ENCODE results near the gene VWA7.

The VWA7 gene

GRCh38 chr6:31728767-31729514, 48.2 kb downstream of the VWA7 start, which contains the start of gene DDAH2:
TSS of gene DDAH2 (minus strand) at chr6:31729299. CDS start at chr6:31729161, 138 bp downstream.
- DNase-seq, result no peak

DNA sequence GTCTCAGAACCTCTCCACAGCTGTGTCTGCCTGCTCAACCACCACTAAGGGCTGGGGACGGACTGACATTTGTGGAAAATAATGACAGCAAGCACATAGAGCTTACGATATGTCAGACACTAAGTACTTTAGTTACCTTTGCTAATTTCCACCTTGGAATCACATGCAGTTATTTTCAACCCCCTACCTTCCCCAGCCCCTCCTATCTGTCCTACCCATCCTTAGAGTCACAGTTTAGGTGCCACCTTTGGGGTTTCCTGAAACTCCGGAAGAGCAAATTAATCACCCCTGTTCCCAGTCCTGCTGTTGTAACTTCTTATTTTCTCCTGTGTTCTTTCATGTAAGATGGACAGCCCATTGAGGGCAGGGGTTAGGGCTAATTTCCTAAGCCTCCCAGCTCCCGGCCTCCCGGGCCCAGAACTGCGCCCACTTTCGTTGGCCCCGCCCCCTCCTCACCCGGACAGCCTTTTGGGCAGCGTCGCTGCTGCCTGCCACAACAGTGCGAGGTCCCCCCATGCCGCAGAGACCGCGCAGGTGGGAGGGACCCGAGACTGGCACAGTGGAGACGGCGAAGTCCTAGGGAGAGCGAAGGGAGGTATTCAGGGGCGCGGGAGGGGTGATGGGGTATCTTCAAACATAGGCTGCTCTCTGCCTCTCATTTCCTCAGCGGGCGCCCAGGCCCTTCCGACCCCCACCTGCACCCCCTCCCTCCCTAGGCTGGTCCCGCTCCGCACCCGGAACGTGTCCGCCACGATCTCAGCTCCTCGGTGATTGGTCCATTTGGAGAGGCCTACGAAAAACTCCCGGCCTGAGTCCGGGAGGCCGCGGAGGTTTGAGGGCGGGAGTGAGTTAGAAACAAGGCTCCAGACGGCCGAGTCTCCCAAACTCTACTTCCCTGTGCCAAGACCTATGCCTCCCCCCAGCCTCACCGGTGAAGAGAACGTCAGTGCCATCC, 49.1 kb downstream of the VWA7 start:
- DNase-seq, result no peak

DNA sequence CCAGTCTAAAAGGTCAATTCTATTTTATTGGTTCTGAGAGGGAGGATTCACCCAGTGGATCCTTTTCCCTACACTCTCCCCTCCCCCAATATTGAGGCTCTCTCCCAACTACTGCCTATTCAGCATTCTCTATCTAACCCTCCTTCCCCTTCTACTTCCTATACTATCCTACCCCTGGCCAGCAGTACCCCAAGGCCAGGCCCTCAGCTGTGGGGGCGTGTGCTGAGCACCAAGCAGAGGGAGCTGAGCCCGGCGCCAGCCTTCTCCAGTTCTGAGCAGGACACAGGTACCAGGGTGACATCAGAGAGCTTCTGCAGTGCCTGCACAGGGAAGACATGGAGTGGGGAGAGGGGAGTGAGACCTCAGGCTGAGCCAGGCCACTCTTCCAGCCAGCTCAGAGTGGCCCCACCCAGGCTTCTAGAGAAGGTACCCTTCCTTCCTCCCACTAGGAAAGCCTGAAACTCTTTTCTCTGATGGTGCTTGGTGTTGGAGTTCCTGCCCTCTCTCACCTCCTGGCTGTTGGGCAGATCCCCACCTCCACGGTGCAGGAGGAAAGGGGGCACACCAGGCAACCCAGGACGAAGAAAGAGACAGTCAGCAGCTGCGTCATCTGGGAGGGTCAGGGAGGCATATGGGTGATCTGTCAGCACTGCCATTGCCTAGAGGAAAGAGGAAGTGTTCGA, 50.0 kb downstream of the VWA7 start:
- no peak for DNase-seq

DNA sequence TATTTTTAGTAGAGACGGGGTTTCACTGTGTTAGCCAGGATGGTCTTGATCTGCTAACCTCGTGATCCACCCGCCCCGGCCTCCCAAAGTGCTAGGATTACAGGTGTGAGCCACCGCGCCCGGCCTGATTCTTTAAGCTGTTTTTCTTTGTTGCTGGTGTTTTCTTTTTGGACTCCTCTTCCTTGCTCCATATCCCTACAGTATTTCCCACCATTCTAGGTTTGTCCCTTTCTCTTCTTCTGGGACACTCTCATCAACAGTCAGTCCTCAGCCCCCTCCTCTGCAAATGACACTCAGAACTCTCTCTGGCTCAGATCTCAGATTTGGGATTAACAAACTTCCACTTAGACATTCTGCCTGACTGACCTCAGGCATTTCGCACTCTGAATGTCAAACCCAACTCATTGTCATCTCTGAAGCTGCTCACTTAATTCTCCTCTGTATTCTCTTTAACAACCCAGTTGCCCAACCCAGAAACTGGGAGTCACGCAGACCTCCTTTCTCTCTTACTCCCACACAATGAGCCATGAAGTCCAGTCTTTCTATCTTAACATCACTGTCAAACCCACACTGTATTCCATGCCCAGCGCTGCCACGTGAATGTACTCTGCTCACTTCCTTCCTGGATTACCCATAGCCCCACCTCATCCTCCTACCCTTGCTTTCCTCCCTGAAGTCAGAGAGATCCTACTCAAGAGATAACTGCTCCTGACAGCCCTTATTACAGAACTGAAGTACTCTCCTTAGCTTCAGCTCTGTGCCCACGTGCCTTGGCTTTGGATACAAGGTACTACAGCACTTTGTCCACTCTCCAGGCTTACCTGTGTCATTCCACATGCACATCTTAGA, 51.4 kb downstream of the VWA7 start:
- DNase-seq, result no peak

DNA sequence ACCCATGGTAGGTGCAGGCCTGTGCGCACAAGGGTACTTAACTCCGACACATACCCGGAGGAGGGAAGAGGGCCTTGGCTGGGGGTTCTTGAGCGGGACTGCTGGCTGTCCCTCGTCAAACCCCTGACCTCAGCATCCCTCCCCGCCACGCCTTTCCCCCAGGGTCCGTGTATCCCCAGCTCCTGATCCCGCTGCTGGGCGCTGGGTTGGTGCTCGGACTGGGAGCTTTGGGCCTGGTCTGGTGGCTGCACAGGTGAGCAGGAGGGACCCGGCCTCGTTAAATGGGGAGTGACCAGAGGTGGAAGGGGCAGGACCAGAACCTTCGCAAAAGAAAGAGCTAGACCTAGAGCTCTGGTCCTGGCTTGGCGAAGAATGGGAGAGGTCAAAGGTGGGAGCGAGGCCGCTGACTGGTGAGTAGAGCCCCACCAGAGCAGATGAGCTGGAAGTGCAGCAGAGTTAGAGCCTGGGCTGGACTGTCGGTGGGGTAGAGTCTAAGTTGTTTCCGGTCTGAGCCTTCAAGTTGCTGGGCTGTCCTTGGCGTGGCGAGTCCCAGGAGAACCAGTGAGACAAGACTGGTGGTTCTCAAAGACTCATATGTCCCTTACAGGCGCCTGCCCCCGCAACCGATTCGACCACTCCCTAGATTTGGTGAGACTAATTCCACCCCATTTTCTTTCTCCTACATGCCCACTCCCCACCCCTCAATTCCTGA, 53.0 kb downstream of the VWA7 start:
- DNase-seq, result no peak

- no peak for DNase-seq
Observed at GRCh38 chr6:31723245-31723979, 53.7 kb downstream of the VWA7 start, which contains the start of gene MPIG6B. TSS of gene MPIG6B (plus strand) at chr6:31723373. CDS start at chr6:31723384, 11 bp downstream.

GRCh38 chr6:31722173-31722572, 55.0 kb downstream of the VWA7 start:
- DNase-seq, result no peak

- DNase-seq, result no peak
Observed at GRCh38 chr6:31721351-31722020, 55.6 kb downstream of the VWA7 start, which contains the start of gene LY6G6C. TSS of gene LY6G6C (minus strand) at chr6:31721746. CDS start at chr6:31721679, 67 bp downstream.

DNA sequence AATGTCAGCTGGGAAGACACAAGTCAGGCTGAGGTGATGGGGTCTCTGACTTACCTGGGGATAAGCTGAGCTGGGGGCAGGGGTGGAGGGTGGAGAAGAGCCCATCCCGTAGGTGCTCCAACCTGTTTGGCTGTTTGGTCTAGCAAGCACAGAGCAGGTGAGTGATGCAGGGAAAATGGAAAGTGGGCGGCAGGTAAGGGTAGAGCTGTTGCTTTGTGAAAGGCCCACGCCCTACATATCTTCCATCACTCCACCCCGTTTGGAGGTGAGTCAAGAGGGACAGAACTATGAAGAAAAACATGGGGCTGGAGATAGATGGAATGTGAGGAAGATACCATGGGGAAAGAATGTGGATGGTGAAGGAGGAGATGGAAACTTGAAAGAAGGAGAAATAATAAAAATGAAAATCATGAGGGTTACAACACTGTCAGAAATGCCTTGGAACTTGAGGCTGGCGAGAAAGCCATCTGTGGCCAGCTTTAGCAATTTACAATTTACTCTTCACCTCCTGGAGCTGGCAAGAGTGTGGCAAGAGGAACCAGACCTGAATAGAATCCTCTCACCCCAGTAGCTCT, 56.8 kb downstream of the VWA7 start:
- DNase-seq, result no peak

DNA sequence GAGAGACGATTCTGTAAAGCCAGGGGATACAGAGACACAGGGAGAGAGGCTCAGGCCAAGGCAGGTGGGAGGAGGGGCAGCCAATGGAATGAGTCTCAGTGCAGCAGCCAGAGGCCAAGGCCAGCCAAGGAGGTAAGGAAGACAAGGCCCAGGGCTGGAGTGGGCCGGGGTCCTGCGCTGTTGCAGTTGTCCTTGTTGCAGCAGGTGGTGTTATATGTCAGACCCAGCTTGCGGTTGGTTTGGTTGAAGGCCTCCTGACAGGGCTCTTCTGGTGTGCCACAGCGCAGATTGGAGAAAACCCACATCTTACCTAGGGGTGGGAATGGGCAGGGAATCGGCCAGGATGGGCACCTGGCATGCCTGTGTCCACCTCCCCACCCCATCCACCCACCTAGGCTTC, 58.1 kb downstream of the VWA7 start:
- DNase-seq, result no peak

DNA sequence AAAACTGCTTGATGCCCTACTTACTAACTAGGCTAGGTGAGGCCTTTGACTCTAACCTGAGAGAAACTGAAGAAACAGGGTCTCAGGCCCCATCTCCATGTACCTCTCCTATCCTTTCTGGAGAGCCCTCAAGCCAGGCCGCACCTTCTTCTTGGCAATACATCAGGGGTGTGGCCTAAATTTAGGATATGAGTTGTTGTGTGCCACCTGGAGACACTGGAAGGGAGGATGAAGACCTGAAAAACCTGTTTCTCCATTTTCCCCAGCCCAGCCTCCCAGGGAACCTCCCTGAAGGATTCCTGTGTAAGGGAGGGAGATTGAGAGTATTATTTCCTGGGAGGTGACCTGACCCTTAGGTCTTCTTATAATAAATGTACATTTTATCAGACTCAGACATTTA, 58.9 kb downstream of the VWA7 start:
- no peak for DNase-seq

- no peak for DNase-seq
Observed at GRCh38 chr6:31717499-31718222, 59.5 kb downstream of the VWA7 start.

Measured in right forelimb (tissue), 1 donor.